Right lobe of liver (tissue), 4 donors: ENCODE data around the gene REEP3.

Experiments
- CTCF ChIP-seq, 4 donors: fragments of 200-600 bp in 3 of 4; fragments of 450-650 bp in 1 of 4; IDR thresholded peaks; one replicate each; pipeline versions ENCODE4 v1.5.1 to v1.8.0; 2016 to 2022; ENCODE audit warnings: antibody characterized with exemption in 4 of 4, mild to moderate bottlenecking in 2 of 4
- POLR2A ChIP-seq: fragments of 450-650 bp; IDR thresholded peaks from one replicate; pipeline ENCODE4 v1.6.1; 2017; ENCODE audit warnings: antibody characterized with exemption, mild to moderate bottlenecking
- donor health status: DM: no; HTN: no; CAD: no.
- donor health status: DM: no; HTN: no; CAD: no.
- donor health status: DM: no; HTN: yes; CAD: no.

- TF ChIP-seq CTCF (IDR thresholded peaks at IDR 0.05) = no peak
- no peak for TF ChIP-seq POLR2A
Observed at GRCh38 chr10:63588436-63589167, 67.4 kb downstream of the REEP3 start.
